Stimulated activated CD4-positive, alpha-beta T cell treated with anti-CD3 and anti-CD28 coated beads, Interleukin-12 subunit alpha, Interleukin-12 subunit beta, amount 100 ng/mL, for 24 hours (primary cell): ENCODE measurements around the gene ATR.
"Not testable (repeated sequence)": the region's sequence is repeated elsewhere in the genome, so short reads cannot be mapped to it uniquely, and the experiment has no call there.

ENCODE experiments used
- DNase-seq, 2 experiments: peaks; one replicate each; pipeline ENCODE4 v3.0.0-alpha.2; 2020; ENCODE audit warnings: low read depth in 2 of 2

Gene ATR

DNA sequence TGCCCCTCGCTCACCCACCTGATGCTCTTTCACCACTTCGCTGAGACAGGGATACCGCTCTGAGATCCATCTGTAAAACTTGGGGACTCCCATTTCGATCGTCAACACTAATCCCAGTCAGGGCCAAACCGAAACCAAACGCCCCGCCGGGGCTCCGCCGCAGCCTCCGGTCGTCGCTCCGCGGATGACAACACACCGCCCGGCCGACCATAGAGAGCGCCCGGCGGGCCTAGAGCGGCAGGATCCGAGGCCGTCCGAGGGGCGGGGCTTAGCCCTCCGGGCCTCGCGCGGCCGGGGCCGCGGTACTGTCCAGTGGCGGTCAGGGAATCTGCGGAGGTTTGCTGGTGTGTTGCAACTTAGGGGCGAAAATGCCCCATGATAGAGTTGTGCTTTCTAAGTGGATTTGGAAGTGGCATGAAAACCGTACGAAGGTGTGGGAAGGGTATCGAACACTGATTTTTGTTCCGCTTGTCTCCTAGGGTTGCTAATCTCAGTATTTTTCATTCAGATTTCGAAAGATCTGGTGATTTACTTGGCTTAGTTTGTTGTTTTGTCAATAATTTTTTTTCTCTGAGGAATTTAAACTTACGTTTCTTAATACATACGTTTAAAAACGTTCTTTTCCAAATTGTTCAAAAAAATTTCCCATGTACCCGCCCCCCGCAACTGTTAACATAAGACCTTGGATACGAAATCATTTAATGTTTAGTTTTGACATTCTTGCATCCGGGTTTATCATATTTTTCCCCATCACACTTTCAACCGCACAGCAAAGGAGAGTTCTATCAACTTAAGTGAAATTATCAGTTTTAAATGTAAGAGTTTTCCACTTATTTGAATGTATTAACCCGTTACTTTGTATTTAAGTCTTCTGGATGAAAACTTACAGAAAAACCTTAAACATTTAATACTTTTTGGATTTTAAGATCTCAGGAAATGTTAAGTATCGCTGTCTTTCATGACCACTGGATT is 130.4 kb downstream of the ATR start, which contains the start of gene XRN1:
XRN1 (minus strand) TSS at position 186 of the 972 bp plus-strand sequence; CDS start at position 93, 93 bp downstream.
- peak; percentile 82 to 90 for DNase-seq

- peak; percentile 11 to 26 for DNase-seq
These were observed 131.2 kb downstream of the ATR start for GRCh38 chr3:142447301-142447851.

GRCh38 chr3:142445816-142446254 is 132.7 kb downstream of the ATR start:
- DNase-seq: peak in 1 of 2 experiments; percentile 20

GRCh38 chr3:142444343-142444742 is 134.2 kb downstream of the ATR start:
- no peak for DNase-seq

GRCh38 chr3:142443060-142443459 is 135.5 kb downstream of the ATR start:
- not testable (repeated sequence) for DNase-seq

- DNase-seq: not testable (repeated sequence)
These were observed 138.9 kb downstream of the ATR start for GRCh38 chr3:142439499-142440220.

GRCh38 chr3:142438096-142438495 is 140.4 kb downstream of the ATR start:
- not testable (repeated sequence) for DNase-seq

GRCh38 chr3:142436951-142437585 is 141.5 kb downstream of the ATR start:
- DNase-seq: no peak

GRCh38 chr3:142434503-142434902 is 144.0 kb downstream of the ATR start:
- no peak for DNase-seq

GRCh38 chr3:142433110-142433509 is 145.4 kb downstream of the ATR start:
- no peak for DNase-seq

DNA sequence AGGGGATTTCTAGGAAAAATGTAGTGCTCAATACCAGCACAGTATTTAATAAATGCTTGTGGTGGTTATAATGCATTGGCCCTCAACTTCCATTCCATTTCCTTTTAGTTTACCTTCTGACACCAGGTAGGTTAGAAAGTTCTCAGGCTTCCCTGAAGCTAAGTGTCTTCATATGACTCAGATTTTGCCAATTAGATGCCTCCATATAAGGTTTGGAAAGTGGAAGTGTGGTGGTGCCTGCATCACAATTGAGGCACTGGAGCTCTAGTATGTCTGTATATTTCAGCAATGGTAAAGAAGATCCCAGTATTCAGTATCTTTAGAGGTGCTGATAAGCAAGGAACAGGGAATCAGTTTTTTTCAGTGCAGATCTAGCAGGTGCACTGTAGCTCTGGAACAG is 149.0 kb downstream of the ATR start:
- DNase-seq: no peak

DNA sequence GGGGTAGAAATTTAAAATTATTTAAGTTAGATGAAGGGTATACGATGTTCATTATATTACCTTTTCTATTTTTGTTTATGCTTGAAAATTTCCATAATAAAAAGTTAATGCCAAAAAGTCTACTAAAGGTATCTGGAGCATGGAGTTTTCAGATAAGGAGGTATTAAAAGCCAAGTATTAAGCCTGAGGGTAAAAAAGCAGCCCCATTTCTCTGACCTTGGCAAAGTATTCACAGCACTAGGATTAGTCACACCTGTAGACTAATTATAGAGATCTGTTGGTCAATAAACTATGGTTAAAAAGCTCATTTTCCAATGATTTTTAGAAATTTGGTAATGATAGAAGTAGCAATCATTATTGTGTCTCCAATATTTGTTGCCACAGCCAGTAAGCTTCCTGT is 153.8 kb downstream of the ATR start:
- DNase-seq: no peak

- DNase-seq: no peak
These were observed 159.5 kb downstream of the ATR start for GRCh38 chr3:142418926-142419592.

GRCh38 chr3:142417302-142417701 is 161.2 kb downstream of the ATR start:
- DNase-seq: no peak

DNA sequence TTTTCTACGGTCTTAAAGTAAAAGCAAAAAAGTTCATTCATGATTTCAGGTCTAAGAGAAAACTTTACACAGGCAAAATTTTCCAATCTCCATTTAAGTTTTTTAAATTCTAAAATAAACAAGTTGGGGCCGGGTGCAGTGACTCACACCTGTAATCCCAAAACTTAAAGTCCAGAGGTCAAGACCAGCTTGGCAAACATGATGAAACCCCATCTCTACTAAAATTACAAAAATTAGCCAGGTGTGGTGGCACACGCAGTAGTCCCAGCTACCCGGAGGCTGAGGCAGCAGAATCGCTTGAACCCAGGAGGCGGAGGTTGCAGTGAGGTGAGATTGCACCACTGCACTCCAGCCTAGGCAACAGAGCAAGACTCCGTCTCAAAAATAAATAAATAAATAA is 178.0 kb downstream of the ATR start:
- not testable (repeated sequence) for DNase-seq
